Measurements from ENCODE around the gene SGK1. TPM values are rescaled to one million over a fixed set of nuclear protein-coding genes. Genes with fewer than 3 reads are reported as not detected.

The SGK1 gene
- total RNA-seq, 2 donors from 2014 or later, result 9.7 to 13.0 TPM

DNA sequence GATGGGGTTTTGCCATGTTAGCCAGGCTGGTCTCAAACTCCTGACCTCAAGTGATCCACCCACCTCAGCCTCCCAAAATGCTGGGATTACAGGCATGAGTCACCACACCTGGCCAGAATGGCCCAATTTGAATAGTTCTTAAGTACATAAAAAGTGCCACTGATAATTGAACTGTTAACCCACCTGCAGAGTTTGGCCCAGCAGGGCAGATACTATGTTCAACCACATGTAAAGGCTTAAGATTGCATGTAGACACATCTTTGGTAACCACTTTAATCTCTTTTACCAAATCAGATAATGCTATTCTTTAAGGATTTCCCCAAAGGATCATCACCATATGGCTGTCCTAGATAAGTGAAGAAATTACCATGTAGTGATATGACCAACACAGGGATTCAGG, 21.3 kb upstream of the SGK1 start:
- TF ChIP-seq, protein P1, sequence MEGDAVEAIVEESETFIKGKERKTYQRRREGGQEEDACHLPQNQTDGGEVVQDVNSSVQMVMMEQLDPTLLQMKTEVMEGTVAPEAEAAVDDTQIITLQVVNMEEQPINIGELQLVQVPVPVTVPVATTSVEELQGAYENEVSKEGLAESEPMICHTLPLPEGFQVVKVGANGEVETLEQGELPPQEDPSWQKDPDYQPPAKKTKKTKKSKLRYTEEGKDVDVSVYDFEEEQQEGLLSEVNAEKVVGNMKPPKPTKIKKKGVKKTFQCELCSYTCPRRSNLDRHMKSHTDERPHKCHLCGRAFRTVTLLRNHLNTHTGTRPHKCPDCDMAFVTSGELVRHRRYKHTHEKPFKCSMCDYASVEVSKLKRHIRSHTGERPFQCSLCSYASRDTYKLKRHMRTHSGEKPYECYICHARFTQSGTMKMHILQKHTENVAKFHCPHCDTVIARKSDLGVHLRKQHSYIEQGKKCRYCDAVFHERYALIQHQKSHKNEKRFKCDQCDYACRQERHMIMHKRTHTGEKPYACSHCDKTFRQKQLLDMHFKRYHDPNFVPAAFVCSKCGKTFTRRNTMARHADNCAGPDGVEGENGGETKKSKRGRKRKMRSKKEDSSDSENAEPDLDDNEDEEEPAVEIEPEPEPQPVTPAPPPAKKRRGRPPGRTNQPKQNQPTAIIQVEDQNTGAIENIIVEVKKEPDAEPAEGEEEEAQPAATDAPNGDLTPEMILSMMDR (conservative IDR thresholded peaks at IDR 0.05), result no peak
- H3K4me3 Mint-ChIP-seq, result no peak overlapping the region
- H3K36me3 Mint-ChIP-seq (ENCODE audit: low read depth), result no peaks in the 10 kb centered on the region

GRCh38 chr6:134331256-134331655, 13.3 kb upstream of the SGK1 start:
- H3K27ac Mint-ChIP-seq, result no peak overlapping the region
- no peak overlapping the region for H3K9ac ChIP-seq (ENCODE audit: extremely low read depth, low read length, poor library complexity, severe bottlenecking)
- no peaks in the 10 kb centered on the region for H3K4me1 ChIP-seq (ENCODE audit: control insufficient read depth, insufficient read depth, low read length)
- H3K36me3 Mint-ChIP-seq (ENCODE audit: low read depth), result no peaks in the 10 kb centered on the region
- H3K27me3 ChIP-seq (ENCODE audit: control insufficient read depth, insufficient read depth, low read length, poor library complexity, severe bottlenecking), result peaks cover 47% of the 10 kb centered on the region
- 86% methylated on average over 2 of the region's 2 CpGs; no CpG with 5 or more reads in 1 of the 2 experiments for WGBS, 2 experiments (ENCODE audit: insufficient coverage in 1 of 2, insufficient read length in 1 of 2)
- TF ChIP-seq, protein P1 (conservative IDR thresholded peaks at IDR 0.05), result no peak
- no peak overlapping the region for H3K27ac ChIP-seq (ENCODE audit: low read depth, low read length)
- no peaks in the 10 kb centered on the region for H3K4me1 Mint-ChIP-seq
- no peak overlapping the region for H3K4me3 Mint-ChIP-seq
- H3K27me3 Mint-ChIP-seq (ENCODE audit: insufficient read depth), result peaks cover 20% of the 10 kb centered on the region
- DNase-seq, result no peak
- H3K9me3 Mint-ChIP-seq, result peaks cover 1% of the 10 kb centered on the region
- no peaks in the 10 kb centered on the region for H3K9me3 ChIP-seq (ENCODE audit: control insufficient read depth, low read length)
- H3K4me3 ChIP-seq (ENCODE audit: low read length), result no peak overlapping the region
- no peaks in the 10 kb centered on the region for H3K36me3 ChIP-seq (ENCODE audit: control insufficient read depth, insufficient read depth, low read length)

More for the DNA sequence above, 21.3 kb upstream of the SGK1 start:
- H3K36me3 ChIP-seq (ENCODE audit: control insufficient read depth, insufficient read depth, low read length), result no peaks in the 10 kb centered on the region
- H3K9ac ChIP-seq (ENCODE audit: extremely low read depth, low read length, poor library complexity, severe bottlenecking), result no peak overlapping the region
- no peaks in the 10 kb centered on the region for H3K4me1 ChIP-seq (ENCODE audit: control insufficient read depth, insufficient read depth, low read length)
- H3K9me3 ChIP-seq (ENCODE audit: control insufficient read depth, low read length), result no peaks in the 10 kb centered on the region
- no peak overlapping the region for H3K4me3 ChIP-seq (ENCODE audit: low read length)
- no peak overlapping the region for H3K27ac ChIP-seq (ENCODE audit: low read depth, low read length)
- Mint-ChIP-seq H3K4me1 (no peaks in the 10 kb centered on the region), H3K27ac (no peak overlapping the region), H3K27me3 (ENCODE audit: insufficient read depth) (peaks cover 69% of the 10 kb centered on the region), H3K9me3 (no peaks in the 10 kb centered on the region)
- peaks cover 81% of the 10 kb centered on the region for H3K27me3 ChIP-seq (ENCODE audit: control insufficient read depth, insufficient read depth, low read length, poor library complexity, severe bottlenecking)
- DNase-seq, result peak; percentile 73

- Histone ChIP-seq H3K27me3 (ENCODE audit: control insufficient read depth, insufficient read depth, low read length, poor library complexity, severe bottlenecking) (peaks cover 40% of the 10 kb centered on the region), H3K4me3 (ENCODE audit: low read length) (no peak overlapping the region), H3K4me1 (ENCODE audit: control insufficient read depth, insufficient read depth, low read length) (no peaks in the 10 kb centered on the region), H3K36me3 (ENCODE audit: control insufficient read depth, insufficient read depth, low read length) (no peaks in the 10 kb centered on the region), H3K27ac (ENCODE audit: low read depth, low read length) (no peak overlapping the region), H3K9me3 (ENCODE audit: control insufficient read depth, low read length) (no peaks in the 10 kb centered on the region), H3K9ac (ENCODE audit: extremely low read depth, low read length, poor library complexity, severe bottlenecking) (no peak overlapping the region)
- Mint-ChIP-seq H3K4me3 (no peak overlapping the region), H3K36me3 (ENCODE audit: low read depth) (no peaks in the 10 kb centered on the region), H3K9me3 (peaks cover 1% of the 10 kb centered on the region), H3K27me3 (ENCODE audit: insufficient read depth) (peaks cover 17% of the 10 kb centered on the region), H3K4me1 (no peaks in the 10 kb centered on the region), H3K27ac (no peak overlapping the region)
- TF ChIP-seq, protein P1 (conservative IDR thresholded peaks at IDR 0.05), result no peak
- 100% methylated on average over 1 of the region's 1 CpG; no CpG with 5 or more reads in 1 of the 2 experiments for WGBS, 2 experiments (ENCODE audit: insufficient coverage in 1 of 2, insufficient read length in 1 of 2)
- no peak for DNase-seq
These were observed 12.6 kb upstream of the SGK1 start for GRCh38 chr6:134330555-134330954.

Data from endodermal cell (in vitro differentiated cells).